GM21619 (cell line): ENCODE measurements around the gene GRK4.
A peak's percentile ranks its signal among the peaks of the same experiment; 100 is the strongest.
"Not testable (repeated sequence)": the region's sequence is repeated elsewhere in the genome, so short reads cannot be mapped to it uniquely, and the experiment has no call there.

Source experiments
- ATAC-seq: cut with Tn5 transposase; IDR thresholded peaks from one replicate; pipeline ENCODE4 v1.9.1; 2021; ENCODE audit not compliant: unreplicated experiment

The GRK4 gene

DNA sequence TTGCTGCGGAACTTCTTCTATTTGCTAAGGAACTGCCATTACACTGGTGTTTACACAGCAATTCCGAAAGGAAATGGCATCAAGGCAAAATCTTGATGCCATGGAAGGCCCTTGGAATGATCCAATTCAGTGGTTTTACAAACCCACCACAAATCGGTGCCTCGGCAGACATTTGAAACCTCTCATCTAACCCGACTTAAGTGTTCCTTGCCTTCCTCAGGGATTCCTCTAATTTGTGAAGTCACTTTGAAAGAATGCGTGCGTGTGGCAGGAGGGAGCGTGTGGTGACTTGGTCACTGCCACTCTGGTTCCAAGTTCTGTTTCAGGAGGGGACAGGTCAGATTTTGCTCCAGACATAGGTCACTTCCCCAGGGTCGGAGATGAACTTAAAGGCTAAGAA, 4.9 kb upstream of the GRK4 start:
- ATAC-seq = no peak

DNA sequence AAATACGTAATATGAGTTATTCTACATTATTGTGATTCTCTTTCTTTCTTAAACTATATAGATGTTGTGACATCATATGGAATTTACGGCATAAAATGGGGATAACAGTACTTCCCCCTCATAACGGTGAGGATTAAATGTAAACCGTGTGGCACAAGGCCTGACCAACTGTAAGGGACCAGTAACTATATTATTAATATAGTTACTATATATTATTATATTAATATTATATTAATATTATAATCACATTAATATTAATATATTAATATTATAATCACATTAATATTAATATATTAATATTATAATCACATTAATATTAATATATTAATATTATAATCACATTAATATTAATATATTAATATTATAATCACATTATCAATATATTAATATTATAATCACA, 2.9 kb upstream of the GRK4 start:
- ATAC-seq = not testable (repeated sequence)

GRCh38 chr4:2961421-2961810, 2.0 kb upstream of the GRK4 start:
- ATAC-seq = no peak

DNA sequence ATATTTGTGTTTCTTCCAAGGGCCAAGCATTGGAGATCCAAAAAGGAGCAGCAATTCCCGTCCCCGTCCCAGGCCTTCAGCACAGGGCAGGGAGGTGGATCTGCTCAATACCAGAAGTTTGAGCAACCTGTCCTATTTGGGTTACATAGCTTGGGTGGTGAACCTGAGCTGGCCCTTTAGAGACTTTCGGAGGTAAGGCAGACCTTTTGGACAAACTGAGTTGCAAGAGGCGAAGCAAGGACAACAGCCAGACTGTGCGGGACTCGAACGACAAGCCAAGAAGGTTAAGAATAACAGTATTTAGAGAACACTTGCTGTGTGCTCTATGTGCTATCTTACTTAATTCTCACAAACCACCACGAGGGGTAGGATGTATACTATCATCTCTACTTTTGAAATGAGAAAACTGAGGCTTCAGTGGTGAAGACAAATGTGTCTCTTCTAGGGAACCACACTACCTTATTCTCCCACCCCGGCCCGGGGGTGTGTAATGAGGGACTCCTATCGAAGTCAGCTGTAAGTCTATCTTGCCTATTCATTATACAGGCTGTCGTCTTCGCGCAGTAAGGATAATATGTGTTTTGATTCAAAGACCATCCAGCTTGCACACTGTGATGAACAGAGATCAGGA, 1.4 kb upstream of the GRK4 start:
- ATAC-seq = no peak

- peak; percentile 34 for ATAC-seq
Measured at GRCh38 chr4:2962614-2963174, 677 bp upstream of the GRK4 start.

DNA sequence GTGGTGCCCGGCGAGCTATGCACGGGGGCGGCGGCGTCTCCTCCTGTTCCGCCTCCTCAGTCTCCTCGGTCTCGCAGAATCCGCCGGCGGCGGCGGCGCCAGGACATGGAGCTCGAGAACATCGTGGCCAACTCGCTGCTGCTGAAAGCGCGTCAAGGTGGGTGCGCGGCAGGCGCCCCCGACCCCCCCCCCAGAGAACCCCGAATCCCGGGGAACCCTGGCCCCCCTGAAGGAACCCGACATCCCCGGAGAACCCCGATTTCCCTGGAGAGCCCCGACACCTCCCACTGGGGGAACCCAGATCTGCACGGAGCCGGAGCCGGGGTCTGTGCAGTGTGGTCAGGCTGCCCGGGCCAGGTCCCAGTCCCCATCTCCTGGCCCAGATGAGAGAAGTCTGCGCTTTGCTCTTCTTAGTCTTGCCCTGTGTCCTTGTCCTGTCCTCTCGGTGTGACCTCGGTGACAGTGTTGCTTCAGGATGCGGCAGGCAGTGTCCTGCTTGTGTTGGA, 648 bp downstream of the GRK4 start:
- ATAC-seq = peak; percentile 27

GRCh38 chr4:2964706-2965258, 1.4 kb downstream of the GRK4 start:
- ATAC-seq = no peak

DNA sequence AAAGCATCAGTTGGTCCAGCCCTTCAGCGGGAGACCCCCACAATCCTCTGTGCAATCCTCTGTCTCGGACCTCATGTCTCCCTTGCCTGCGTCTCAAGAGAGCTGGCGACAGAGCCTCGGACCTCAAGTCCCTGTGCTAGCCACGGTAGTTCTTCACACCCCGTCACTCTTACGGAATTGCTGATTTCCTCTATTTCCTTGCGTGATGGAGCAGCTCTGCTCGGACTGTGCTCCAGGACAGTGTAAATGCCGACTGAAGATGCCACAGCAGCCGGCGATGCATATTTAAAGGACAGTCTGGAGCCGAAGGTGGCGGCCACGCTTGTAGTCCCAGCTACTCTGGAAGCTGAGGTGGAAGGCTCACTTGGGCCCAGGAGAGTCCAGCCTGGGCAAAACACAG, 1.9 kb downstream of the GRK4 start:
- no peak for ATAC-seq

DNA sequence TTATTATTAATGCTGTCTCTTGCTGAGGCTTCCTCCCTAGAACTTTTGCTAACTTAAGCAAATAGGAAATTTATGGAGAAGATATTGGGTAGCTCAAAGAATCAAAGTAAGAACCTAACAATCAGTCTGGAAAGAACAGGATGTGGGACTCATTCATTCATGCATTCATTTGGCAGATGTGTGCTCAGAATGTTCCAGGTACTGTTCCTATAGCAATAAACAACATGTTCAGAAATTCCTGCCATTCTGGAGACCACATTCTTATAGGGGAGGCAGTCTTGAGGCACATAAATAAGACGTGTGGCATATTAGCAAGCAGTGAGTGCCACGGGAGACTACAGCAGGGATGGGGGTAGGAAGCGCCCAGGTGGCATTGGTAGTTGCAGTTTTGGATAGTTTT, 5.0 kb downstream of the GRK4 start:
- ATAC-seq = no peak

DNA sequence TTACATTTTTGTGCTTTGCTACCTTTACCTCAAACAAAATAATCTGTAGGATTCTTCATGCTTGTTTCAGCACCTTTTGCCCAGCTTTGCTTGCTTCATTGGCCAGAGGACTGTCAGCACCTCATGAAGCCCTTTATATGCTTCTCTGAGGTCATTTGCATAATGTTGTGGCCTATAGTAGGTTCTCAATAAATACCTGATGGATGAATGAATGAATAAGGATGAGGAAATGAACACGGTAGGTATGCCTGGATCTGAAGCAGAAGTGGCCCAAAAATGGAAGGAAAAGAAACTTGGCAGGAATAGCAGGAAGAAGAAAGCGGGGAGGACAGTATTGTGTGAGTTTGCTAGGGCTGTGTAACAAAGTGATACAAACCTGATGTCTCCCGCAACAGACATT, 7.9 kb downstream of the GRK4 start:
- no peak for ATAC-seq

GRCh38 chr4:2977211-2978088, 14.1 kb downstream of the GRK4 start:
- ATAC-seq = no peak

DNA sequence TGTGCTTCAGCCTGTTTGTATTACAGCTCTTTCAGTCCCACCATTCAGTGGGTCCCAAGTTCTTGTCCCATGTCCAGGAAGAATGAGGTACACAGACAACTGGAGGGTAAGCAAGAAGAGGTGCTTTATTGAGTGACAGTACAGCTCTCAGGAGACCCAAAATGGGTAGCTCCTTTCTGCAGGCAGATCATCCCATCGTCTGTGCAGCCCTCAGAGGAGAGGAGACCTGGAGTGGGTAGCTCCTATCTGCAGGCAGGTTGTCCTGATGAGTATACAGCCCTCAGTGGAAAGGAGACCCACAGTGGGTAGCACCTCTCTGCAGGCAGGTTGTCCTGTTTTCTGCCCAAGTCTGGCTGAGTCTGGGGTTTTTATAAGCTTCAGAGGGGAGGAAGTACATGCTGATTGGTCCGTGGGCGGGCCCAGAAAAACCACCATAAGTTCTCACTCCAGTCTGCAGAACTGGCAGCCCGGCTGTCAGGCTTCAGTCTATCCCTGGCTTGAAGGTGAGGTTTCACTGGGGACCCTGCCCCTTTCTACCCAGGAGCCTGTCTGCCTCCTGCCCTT, 18.0 kb downstream of the GRK4 start:
- no peak for ATAC-seq

GRCh38 chr4:2982012-2982411, 18.6 kb downstream of the GRK4 start:
- no peak for ATAC-seq

- not testable (repeated sequence) for ATAC-seq
Measured at GRCh38 chr4:2983715-2984114, 20.3 kb downstream of the GRK4 start.

DNA sequence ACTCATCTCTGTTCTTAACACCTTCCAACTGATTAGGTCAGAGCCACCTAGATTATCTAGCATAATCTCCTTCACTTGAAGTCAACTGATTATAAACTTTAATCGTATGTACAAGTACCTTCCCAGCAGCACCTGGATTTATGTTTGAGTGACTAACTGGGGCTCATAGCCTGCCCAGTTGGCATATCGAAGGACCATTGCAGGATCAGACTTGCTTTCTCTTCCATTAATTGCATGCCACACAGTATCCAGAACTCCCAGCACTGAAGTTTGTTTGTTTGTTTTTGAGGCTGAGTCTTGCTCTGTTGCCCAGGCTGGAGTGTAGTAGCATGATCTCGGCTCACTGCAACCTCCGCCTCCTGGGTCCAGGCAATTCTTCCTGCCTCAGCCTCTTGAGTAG, 27.9 kb downstream of the GRK4 start:
- no peak for ATAC-seq

DNA sequence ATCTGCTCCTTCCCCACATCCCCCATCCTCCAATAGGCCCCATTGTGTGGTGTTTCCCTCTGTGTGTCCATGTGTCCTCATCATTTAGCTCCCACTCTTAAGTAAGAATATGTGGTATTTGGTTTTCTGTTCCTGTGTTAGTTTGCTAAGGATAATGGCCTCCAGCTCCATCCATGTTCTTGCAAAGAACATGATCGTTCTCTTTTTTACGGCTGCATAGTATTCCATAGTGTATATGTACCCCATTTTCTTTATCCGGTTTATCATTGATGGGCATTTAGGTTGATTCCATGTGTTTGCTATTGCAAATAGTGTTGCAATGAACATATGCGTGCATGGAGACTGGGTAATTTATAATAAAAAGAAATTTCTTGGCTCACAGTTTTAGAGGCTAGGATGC, 31.5 kb downstream of the GRK4 start:
- ATAC-seq = no peak

- ATAC-seq = no peak
Measured at GRCh38 chr4:2995546-2996265, 32.3 kb downstream of the GRK4 start.

DNA sequence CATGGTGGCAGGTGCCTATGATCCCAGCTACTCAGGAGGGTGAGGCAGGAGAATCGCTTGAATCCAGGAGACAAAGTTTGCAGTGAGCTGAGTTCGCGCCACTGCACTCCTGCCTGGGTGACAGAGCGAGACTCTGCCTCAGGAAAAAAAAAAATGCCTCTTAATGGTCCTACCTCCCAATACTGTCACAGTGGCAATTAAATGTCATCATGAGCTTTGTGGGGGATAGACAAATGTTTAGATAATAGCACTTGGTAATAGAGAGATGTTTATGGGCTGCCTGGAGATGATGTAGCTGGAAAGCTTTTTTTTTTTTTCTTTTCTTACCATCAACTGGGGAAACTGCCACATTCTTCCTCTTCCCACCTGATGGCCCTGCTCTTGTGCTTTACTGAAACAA, 33.0 kb downstream of the GRK4 start:
- ATAC-seq = no peak

DNA sequence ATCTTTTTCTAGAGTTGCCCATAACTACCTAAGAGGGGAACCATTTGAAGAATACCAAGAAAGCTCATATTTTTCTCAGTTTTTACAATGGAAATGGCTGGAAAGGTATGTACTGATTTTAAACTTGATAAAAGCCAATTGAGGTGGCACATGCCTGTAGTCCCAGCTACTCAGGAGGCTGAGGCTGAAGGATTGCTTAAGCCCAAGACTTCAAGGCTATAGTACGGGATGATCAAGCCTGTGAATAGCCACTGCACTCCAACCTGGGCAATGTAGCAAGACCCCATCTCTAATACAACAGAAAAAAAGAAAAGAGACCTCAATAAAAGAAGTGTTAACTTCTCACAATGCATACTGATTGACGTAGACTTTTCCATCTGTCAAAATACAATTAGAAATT, 44.4 kb downstream of the GRK4 start:
- no peak for ATAC-seq

GRCh38 chr4:3009422-3009821, 46.1 kb downstream of the GRK4 start:
- ATAC-seq = no peak

DNA sequence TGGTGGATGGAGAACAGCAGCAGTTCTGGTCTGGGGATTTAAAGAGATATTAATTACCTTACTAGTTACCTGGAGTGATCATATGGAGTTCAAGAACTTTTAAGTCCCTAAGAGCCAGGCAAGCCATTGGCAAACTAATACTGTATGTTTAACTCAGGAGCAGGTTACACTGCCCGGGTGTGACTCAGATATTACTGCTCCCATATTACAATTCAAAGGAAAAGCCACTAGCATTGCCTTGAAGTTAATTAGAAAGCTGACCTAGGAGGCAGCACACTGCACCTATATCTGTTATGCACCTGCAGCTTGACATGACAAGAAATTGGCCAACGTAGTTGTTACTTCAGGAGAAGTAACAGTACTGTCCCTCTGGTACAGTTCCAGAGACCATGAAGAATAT, 47.2 kb downstream of the GRK4 start:
- ATAC-seq = no peak
